Mesenchymal stem cell (in vitro differentiated cells and primary cell): Measurements from ENCODE around the gene SH3BGRL2.

ENCODE experiments used
- DNase-seq: peaks from one replicate; pipeline ENCODE4 v3.0.0-alpha.2; 2013
- H2AFZ ChIP-seq: one replicate; pipeline ENCODE4 v1.6.1; 2013; ENCODE audit warnings: low read depth, mild to moderate bottlenecking, control low read depth, inconsistent platforms, low read length, moderate library complexity
- H2AK5ac ChIP-seq: 2 replicates; pipeline ENCODE4 v1.6.1; 2013; ENCODE audit warnings: low read length, moderate library complexity, mild to moderate bottlenecking, inconsistent platforms; ENCODE audit not compliant: severe bottlenecking
- H2BK120ac ChIP-seq: one replicate; pipeline ENCODE4 v1.6.1; 2013; ENCODE audit warnings: low read depth, mild to moderate bottlenecking, inconsistent platforms, low read length, moderate library complexity
- H2BK12ac ChIP-seq, 2 experiments: one replicate each; pipeline ENCODE4 v1.6.1; 2013; ENCODE audit warnings: inconsistent platforms in 2 of 2, low read length in 2 of 2, mild to moderate bottlenecking in 2 of 2, moderate library complexity in 2 of 2, control low read depth in 1 of 2
- H2BK15ac ChIP-seq: one replicate; pipeline ENCODE4 v1.6.1; 2013; ENCODE audit warnings: mild to moderate bottlenecking, low read depth, inconsistent platforms; ENCODE audit not compliant: poor library complexity, severe bottlenecking
- H2BK5ac ChIP-seq: 2 replicates; pipeline ENCODE4 v1.6.1; 2013; ENCODE audit warnings: low read depth, mild to moderate bottlenecking, low read length, control low read depth, inconsistent platforms; ENCODE audit not compliant: poor library complexity, severe bottlenecking
- H3K14ac ChIP-seq, 2 experiments: one replicate each; pipeline ENCODE4 v1.6.1; 2013; ENCODE audit warnings: inconsistent platforms in 2 of 2, low read length in 2 of 2, control low read depth in 1 of 2, mild to moderate bottlenecking in 1 of 2, moderate library complexity in 1 of 2
- H3K18ac ChIP-seq, 2 experiments: one replicate each; pipeline ENCODE4 v1.6.1; 2013; ENCODE audit warnings: inconsistent platforms in 2 of 2, low read length in 2 of 2, control low read depth in 1 of 2, low read depth in 1 of 2, mild to moderate bottlenecking in 1 of 2
- H3K23ac ChIP-seq, 2 experiments: one replicate each; pipeline ENCODE4 v1.6.1; 2013; ENCODE audit warnings: inconsistent platforms in 2 of 2, low read length in 2 of 2, mild to moderate bottlenecking in 2 of 2, moderate library complexity in 2 of 2, control low read depth in 1 of 2
- H3K27ac ChIP-seq: 2 replicates; pipeline ENCODE4 v1.5.1; 2013; ENCODE audit warnings: mild to moderate bottlenecking, moderate library complexity, low read length, control low read depth, inconsistent platforms; ENCODE audit not compliant: poor library complexity, severe bottlenecking
- H3K27me3 ChIP-seq, 2 experiments: 2 replicates each; pipeline versions ENCODE4 v1.6.1 to v1.7.0; 2013; ENCODE audit warnings: low read length in 2 of 2, mild to moderate bottlenecking in 2 of 2, moderate library complexity in 2 of 2, control low read depth in 1 of 2, inconsistent platforms in 1 of 2; ENCODE audit not compliant: control insufficient read depth in 1 of 2, insufficient read depth in 1 of 2
- H3K36me3 ChIP-seq, 2 experiments: 2 replicates each; pipeline versions ENCODE4 v1.6.1 to v1.7.0; 2013; ENCODE audit warnings: low read length in 2 of 2, control low read depth in 1 of 2, inconsistent platforms in 1 of 2, low read depth in 1 of 2, mild to moderate bottlenecking in 1 of 2; ENCODE audit not compliant: insufficient read depth in 2 of 2, control insufficient read depth in 1 of 2
- H3K4ac ChIP-seq, 2 experiments: one replicate each; pipeline ENCODE4 v1.6.1; 2013; ENCODE audit warnings: inconsistent platforms in 2 of 2, low read length in 2 of 2, mild to moderate bottlenecking in 2 of 2, moderate library complexity in 2 of 2, control low read depth in 1 of 2, low read depth in 1 of 2
- H3K4me1 ChIP-seq: 2 replicates; pipeline ENCODE4 v1.6.1; 2013; ENCODE audit warnings: low read depth, low read length, control low read depth; ENCODE audit not compliant: control insufficient read depth, insufficient read depth
- H3K4me2 ChIP-seq: 2 replicates; pipeline ENCODE4 v1.6.1; 2013; ENCODE audit warnings: low read length, mild to moderate bottlenecking, inconsistent platforms; ENCODE audit not compliant: poor library complexity, severe bottlenecking
- H3K4me3 ChIP-seq, 2 experiments: 2 replicates each; pipeline versions ENCODE4 v1.5.1 to v1.7.0; 2013; ENCODE audit warnings: low read length in 2 of 2, mild to moderate bottlenecking in 2 of 2, control low read depth in 1 of 2, low read depth in 1 of 2; ENCODE audit not compliant: insufficient read depth in 1 of 2
- H3K79me1 ChIP-seq: replicated peaks from 2 replicates; pipeline ENCODE4 v1.6.1; 2013; ENCODE audit warnings: mild to moderate bottlenecking, control low read depth, low read length, inconsistent platforms; ENCODE audit not compliant: poor library complexity, severe bottlenecking
- H3K9ac ChIP-seq: 2 replicates; pipeline ENCODE4 v1.7.0; 2013; ENCODE audit warnings: mild to moderate bottlenecking, low read length, moderate library complexity
- H3K9me3 ChIP-seq: 2 replicates; pipeline ENCODE4 v1.7.0; 2013; ENCODE audit warnings: mild to moderate bottlenecking, low read length; ENCODE audit not compliant: control insufficient read depth
- H4K8ac ChIP-seq: one replicate; pipeline ENCODE4 v1.6.1; 2013; ENCODE audit warnings: inconsistent platforms, mild to moderate bottlenecking, low read length, moderate library complexity
- H4K91ac ChIP-seq: one replicate; pipeline ENCODE4 v1.6.1; 2013; ENCODE audit warnings: mild to moderate bottlenecking, low read length, inconsistent platforms
- WGBS: methylation state at CpG from one replicate; pipeline ENCODE4 v1.1.7; 2013; ENCODE audit warnings: mixed read lengths; 5-methylcytosine and 5-hydroxymethylcytosine counted together

SH3BGRL2 gene

GRCh38 chr6:79704200-79704599 is 73.1 kb downstream of the SH3BGRL2 start:
- Histone ChIP-seq H3K18ac (no peak overlapping the region), H2AK5ac (no peak overlapping the region), H2BK12ac (no peak overlapping the region), H4K8ac (no peak overlapping the region), H2BK120ac (no peak overlapping the region), H3K36me3 (no peaks in the 10 kb centered on the region), H2BK15ac (no peak overlapping the region), H3K4me2 (no peak overlapping the region), H2AFZ (no peak overlapping the region), H3K14ac (no peak overlapping the region), H2BK5ac (no peak overlapping the region), H3K27ac (no peak overlapping the region), H3K9me3 (no peaks in the 10 kb centered on the region), H3K23ac (no peak overlapping the region), H3K4me1 (no peaks in the 10 kb centered on the region), H3K79me1 (no peaks in the 10 kb centered on the region), H3K4me3 (no peak overlapping the region), H4K91ac (no peak overlapping the region), H3K4ac (no peak overlapping the region), H3K9ac (no peak overlapping the region), H3K27me3 (no peaks in the 10 kb centered on the region)
- no peak for DNase-seq
- WGBS: no CpG with 5 or more reads among the region's 2 CpGs

GRCh38 chr6:79705456-79705995 is 74.4 kb downstream of the SH3BGRL2 start:
- 93% methylated on average over 4 of the region's 5 CpGs for WGBS
- no peaks in the 10 kb centered on the region for H3K36me3 ChIP-seq
- H3K4me1 ChIP-seq: no peaks in the 10 kb centered on the region
- H3K4ac ChIP-seq: no peak overlapping the region
- no peak overlapping the region for H2AFZ ChIP-seq
- no peak overlapping the region for H4K8ac ChIP-seq
- H3K9ac ChIP-seq: no peak overlapping the region
- no peak overlapping the region for H3K14ac ChIP-seq
- H2BK5ac ChIP-seq: no peak overlapping the region
- H3K18ac ChIP-seq: no peak overlapping the region
- no peak overlapping the region for H3K27ac ChIP-seq
- H2BK12ac ChIP-seq: no peak overlapping the region
- H2BK15ac ChIP-seq: no peak overlapping the region
- H3K79me1 ChIP-seq: no peaks in the 10 kb centered on the region
- H4K91ac ChIP-seq: no peak overlapping the region
- no peak overlapping the region for H3K23ac ChIP-seq
- no peak overlapping the region for H3K4me3 ChIP-seq
- H2BK120ac ChIP-seq: no peak overlapping the region
- no peak overlapping the region for H3K4me2 ChIP-seq
- no peak overlapping the region for H2AK5ac ChIP-seq
- no peaks in the 10 kb centered on the region for H3K9me3 ChIP-seq
- H3K27me3 ChIP-seq: no peaks in the 10 kb centered on the region
- DNase-seq: no peak

- H3K4ac ChIP-seq: no peak overlapping the region
- no peak overlapping the region for H2BK120ac ChIP-seq
- WGBS: 87% methylated on average over 3 of the region's 3 CpGs
- H3K79me1 ChIP-seq: no peaks in the 10 kb centered on the region
- no peaks in the 10 kb centered on the region for H3K9me3 ChIP-seq
- no peak overlapping the region for H2BK15ac ChIP-seq
- H2BK5ac ChIP-seq: no peak overlapping the region
- H2BK12ac ChIP-seq: no peak overlapping the region
- H3K18ac ChIP-seq: no peak overlapping the region
- H3K23ac ChIP-seq: no peak overlapping the region
- H3K4me1 ChIP-seq: no peaks in the 10 kb centered on the region
- H3K4me2 ChIP-seq: no peak overlapping the region
- H3K14ac ChIP-seq: no peak overlapping the region
- no peak overlapping the region for H3K9ac ChIP-seq
- DNase-seq: no peak
- H4K91ac ChIP-seq: no peak overlapping the region
- no peak overlapping the region for H2AFZ ChIP-seq
- no peak overlapping the region for H3K27ac ChIP-seq
- H3K36me3 ChIP-seq: no peaks in the 10 kb centered on the region
- no peak overlapping the region for H3K4me3 ChIP-seq
- H3K27me3 ChIP-seq: no peaks in the 10 kb centered on the region
- H4K8ac ChIP-seq: no peak overlapping the region
- H2AK5ac ChIP-seq: no peak overlapping the region
These were observed 75.4 kb downstream of the SH3BGRL2 start for GRCh38 chr6:79706527-79706926.

GRCh38 chr6:79707621-79708020 is 76.5 kb downstream of the SH3BGRL2 start:
- no peaks in the 10 kb centered on the region for H3K9me3 ChIP-seq
- no CpG with 5 or more reads among the region's 1 CpG for WGBS

More at GRCh38 chr6:79707621-79708020, 76.5 kb downstream of the SH3BGRL2 start:
- Histone ChIP-seq H3K9ac (no peak overlapping the region), H2BK12ac (no peak overlapping the region), H2AFZ (no peak overlapping the region), H2AK5ac (no peak overlapping the region), H3K4ac (no peak overlapping the region), H3K79me1 (no peaks in the 10 kb centered on the region), H3K27ac (no peak overlapping the region), H4K91ac (no peak overlapping the region), H3K4me3 (no peak overlapping the region), H3K36me3 (no peaks in the 10 kb centered on the region), H3K23ac (no peak overlapping the region), H2BK120ac (no peak overlapping the region), H3K14ac (no peak overlapping the region), H3K18ac (no peak overlapping the region), H3K4me1 (no peaks in the 10 kb centered on the region), H2BK15ac (no peak overlapping the region), H2BK5ac (no peak overlapping the region), H4K8ac (no peak overlapping the region), H3K4me2 (no peak overlapping the region), H3K27me3 (no peaks in the 10 kb centered on the region)
- DNase-seq: no peak
